HG03108 (cell line): ENCODE measurements around the gene DCAF8.
"Not testable (repeated sequence)": the region's sequence is repeated elsewhere in the genome, so short reads cannot be mapped to it uniquely, and the experiment has no call there.

Source experiments
- ATAC-seq: cut with Tn5 transposase; IDR thresholded peaks from one replicate; pipeline ENCODE4 v1.9.1; 2021; ENCODE audit warnings: moderate library complexity; ENCODE audit not compliant: unreplicated experiment

Gene DCAF8

GRCh38 chr1:160261893-160262794 lies at the start of gene DCAF8:
Gene DCAF8 (minus strand): TSS chr1:160262549. CDS start chr1:160244008, 18,541 bp downstream.
- ATAC-seq, result peak; percentile 78

- ATAC-seq, result no peak
These were observed 47.2 kb upstream of the DCAF8 start for GRCh38 chr1:160309571-160309970.

- ATAC-seq, result no peak
These were observed 46.8 kb upstream of the DCAF8 start for GRCh38 chr1:160309185-160309557.

- no peak for ATAC-seq
These were observed 46.3 kb upstream of the DCAF8 start for GRCh38 chr1:160308451-160309184.

DNA sequence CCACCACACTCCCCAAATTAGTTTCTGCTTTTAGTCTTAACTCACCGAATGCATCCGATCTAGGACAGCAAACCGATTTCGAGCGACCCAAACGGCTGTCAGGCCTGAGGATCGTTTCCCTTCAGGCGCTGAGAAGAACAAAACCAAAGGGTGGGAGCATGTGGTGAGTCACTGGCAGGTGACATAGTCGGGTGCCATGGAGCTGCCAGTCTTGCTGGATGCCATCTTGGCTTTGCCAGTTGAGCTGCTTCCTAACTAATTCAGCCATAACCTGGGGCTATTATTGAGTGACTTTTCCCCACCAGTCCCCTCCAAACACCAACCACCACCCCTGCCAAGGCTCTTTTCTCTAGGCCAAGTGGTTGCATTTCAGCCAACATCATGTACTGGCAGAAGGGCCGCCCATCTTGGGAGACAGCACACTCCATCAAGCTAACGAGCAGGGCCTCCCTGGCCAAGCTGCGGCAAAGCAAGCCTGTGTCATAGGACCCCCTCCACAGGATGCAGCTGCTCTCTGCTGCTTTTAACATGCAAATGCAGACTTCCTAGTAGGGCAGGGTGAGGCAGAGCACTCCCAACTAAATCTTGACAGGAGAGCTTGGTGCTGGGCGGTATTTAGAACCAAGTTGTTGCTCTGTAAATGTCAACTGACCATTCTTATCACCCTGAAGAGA lies 44.9 kb upstream of the DCAF8 start:
- ATAC-seq, result no peak

GRCh38 chr1:160300173-160300572 lies 37.8 kb upstream of the DCAF8 start:
- no peak for ATAC-seq

DNA sequence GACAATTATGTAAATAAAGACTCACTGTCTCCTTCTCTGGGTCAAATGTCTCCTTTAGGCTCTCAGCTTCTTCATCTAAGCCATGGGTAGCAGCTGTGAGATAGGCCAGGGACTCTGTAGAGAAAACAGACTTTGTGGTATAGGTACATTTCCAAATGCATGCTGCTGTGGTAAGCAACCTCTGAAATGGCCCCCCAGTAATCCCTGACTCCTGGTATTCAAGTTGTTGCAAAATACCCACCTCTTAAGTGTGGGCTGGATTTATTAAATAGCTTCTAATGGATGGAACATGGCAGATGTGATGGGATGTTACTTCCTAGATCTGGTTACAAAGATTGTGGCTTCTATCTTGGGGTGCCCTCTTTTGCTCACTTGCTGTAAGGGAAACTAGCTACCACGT lies 33.7 kb upstream of the DCAF8 start:
- no peak for ATAC-seq

GRCh38 chr1:160293020-160293968 lies 30.9 kb upstream of the DCAF8 start:
- no peak for ATAC-seq

- ATAC-seq, result no peak
These were observed 29.2 kb upstream of the DCAF8 start for GRCh38 chr1:160291248-160292220.

DNA sequence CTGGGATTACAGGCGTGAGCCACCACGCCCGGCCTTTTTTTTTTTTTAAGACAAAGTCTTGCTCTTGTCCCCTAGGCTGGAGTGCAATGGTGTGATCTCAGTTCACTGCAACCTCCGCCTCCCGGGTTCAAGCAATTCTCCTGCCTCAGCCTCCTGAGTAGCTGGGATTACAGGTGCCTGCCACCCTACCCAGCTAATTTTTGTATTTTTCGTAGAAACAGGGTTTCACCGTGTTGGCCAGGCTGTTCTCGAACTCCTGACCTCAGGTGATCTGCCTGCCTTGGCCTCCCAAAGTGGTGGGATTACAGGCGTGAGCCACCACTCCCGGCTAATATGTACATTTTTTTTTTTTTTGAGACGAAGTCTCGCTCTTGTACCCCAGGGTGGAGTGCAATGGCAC lies 25.4 kb upstream of the DCAF8 start:
- ATAC-seq, result not testable (repeated sequence)

- ATAC-seq, result no peak
These were observed 23.2 kb upstream of the DCAF8 start for GRCh38 chr1:160285506-160285905.

GRCh38 chr1:160284782-160285344 lies 22.5 kb upstream of the DCAF8 start, which contains the start of gene PEX19:
Gene PEX19 (minus strand): TSS chr1:160285133. CDS start chr1:160285124, 9 bp downstream.
- peak; percentile 92 for ATAC-seq

DNA sequence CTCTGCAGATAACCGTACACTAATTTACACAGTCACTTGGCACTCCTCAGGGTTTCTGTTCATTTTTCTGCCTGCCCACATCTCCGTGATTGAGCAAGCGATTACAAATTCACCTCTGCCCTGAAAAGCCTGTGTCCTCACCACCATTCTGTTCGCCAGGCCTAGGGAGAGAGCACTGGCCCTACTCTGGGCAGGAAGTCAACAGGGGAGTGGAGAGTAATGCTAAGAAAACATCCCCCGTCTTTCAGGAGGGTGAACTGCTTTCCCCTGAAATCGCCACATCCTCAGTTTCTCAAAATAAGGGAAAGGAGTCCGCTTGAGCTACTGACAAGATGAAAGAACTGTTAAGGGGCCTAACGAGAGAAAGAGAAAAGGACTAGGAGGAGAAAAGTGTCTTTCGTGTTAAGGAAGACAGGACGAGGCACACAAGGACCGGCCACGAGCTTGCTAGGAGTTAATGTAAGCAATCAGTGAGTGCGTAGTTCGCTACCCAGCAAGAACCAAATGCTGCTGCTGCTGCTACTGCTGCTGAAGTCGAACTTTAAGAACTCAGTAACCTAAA lies 22.0 kb upstream of the DCAF8 start:
- no peak for ATAC-seq

- no peak for ATAC-seq
These were observed 20.5 kb upstream of the DCAF8 start for GRCh38 chr1:160282807-160283206.

GRCh38 chr1:160277987-160278386 lies 15.6 kb upstream of the DCAF8 start:
- ATAC-seq, result no peak

- ATAC-seq, result no peak
These were observed 15.0 kb upstream of the DCAF8 start for GRCh38 chr1:160277330-160277729.

- ATAC-seq, result no peak
These were observed 8.7 kb upstream of the DCAF8 start for GRCh38 chr1:160271025-160271424.

DNA sequence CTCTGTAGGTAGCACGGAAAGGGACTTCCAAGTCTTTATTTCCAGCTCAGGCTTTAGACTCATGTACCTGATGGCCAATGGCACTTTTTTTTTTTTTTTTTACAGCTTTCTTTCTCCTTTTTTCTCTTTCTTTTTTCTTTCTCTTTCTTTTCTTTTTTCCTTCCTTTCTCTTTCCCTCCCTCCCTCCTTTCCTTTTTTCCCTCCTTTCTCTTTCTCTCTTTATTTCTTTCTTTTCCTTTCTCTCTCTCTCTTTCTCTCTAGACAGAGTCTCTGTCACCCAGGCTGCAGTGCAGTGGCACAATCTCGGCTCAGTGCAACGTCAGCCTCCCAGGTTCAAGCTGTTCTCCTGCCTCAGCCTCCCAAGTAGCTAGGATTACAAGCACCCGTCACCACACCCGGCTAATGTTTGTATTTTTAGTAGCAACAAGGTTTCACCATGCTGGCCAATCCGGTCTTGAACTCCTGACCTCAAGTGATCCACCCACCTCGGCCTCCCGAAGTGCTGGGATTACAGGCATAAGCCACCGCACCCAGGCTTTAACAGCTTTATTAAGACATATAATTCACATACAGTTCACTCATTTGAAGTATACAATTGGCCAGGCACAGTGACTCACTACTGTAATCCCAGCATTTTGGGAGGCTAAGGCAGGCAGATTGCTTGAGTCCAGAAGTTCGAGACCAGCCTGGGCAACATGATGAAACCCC lies 5.1 kb upstream of the DCAF8 start:
- ATAC-seq, result no peak
